GM18907 (cell line): ENCODE data around the gene ANKS6.

Source experiments
- ATAC-seq: cut with Tn5 transposase; IDR thresholded peaks from one replicate; pipeline ENCODE4 v1.9.1; 2021; ENCODE audit warnings: mild to moderate bottlenecking, moderate library complexity; ENCODE audit not compliant: unreplicated experiment

The ANKS6 gene

DNA sequence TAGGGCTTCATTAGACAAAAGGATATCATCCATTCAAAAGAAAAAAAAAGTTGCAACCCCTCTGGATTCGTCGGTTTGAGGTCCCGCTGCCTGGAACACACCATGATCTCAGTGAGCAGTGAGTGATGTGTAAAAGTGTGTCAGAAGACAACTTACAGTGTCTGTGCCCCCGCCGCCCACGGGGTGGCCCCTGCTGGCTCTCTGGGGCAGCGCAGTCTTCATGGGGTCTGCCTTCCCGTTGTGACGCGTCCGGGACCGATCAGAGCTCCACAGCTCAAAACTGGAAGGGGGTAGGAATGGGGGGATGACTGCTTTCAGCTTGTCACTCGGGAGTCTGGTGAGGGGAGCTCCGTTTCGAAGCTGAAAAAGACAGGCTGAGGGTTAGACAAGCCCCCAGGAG is 22.6 kb downstream of the ANKS6 start:
- no peak for ATAC-seq

DNA sequence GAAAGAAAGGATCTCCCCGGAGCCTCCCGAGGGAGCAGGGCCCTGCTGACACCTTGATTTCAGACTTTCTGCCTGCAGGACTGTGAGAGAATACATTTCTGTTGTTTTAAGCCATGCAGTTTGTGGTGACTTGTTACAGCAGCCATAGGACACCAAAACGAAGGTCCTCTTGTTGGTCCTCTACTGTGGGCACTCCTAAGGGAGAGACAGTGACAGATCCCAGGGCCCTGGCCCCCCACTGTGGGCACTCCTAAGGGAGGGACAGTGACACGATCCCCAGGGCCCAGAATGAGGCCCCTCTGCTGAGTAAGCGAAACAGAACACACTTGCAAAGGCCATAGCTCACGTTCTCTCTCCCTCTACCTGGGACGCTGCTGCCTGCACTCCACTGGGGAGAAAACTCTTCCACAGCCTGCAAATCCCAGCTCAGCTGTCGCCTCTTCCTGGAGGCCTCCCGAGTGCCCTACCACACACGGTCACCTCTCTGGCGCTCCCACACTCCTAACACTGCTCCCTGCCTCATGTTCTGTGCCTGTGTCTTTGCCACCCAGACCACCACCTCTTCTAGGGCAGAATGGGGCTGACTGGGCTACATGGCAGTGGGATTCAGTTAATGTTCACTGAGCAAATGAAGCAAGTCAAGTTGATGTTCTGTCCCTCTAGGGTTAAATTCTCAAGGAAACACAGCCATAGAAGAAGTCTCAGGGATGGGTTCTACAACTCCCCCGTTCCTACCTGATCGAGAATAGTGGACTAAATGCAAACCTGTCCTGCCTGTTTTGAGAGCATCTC is 23.8 kb downstream of the ANKS6 start:
- ATAC-seq: no peak

- no peak for ATAC-seq
These were observed 25.0 kb downstream of the ANKS6 start for GRCh38 chr9:98771209-98771874.

GRCh38 chr9:98770717-98771116 is 25.6 kb downstream of the ANKS6 start:
- ATAC-seq: no peak

GRCh38 chr9:98768344-98768743 is 28.0 kb downstream of the ANKS6 start:
- ATAC-seq: no peak

- no peak for ATAC-seq
These were observed 28.4 kb downstream of the ANKS6 start for GRCh38 chr9:98767915-98768314.

GRCh38 chr9:98767196-98767595 is 29.2 kb downstream of the ANKS6 start:
- no peak for ATAC-seq

DNA sequence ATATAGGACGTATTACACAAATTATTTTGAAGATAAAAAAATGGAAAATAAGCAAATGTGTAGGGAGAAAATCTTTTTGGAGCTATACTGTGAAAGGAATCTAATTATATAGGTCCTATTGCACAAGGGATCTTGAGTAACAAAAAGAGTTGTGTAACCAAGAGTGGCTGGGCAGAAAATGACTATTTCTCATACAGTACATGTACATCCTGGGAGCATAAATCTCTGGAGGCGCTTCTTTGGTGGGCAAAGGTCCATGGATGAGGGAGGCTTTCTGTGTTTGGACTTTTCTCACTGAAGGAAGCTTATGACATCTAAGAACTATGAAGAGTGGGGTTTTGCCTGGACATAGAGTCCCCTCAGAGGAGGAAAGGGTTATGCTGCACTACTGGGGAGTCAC is 29.8 kb downstream of the ANKS6 start:
- no peak for ATAC-seq

GRCh38 chr9:98765256-98765655 is 31.1 kb downstream of the ANKS6 start:
- no peak for ATAC-seq

- ATAC-seq: no peak
These were observed 32.2 kb downstream of the ANKS6 start for GRCh38 chr9:98763986-98764745.

- ATAC-seq: no peak
These were observed 36.1 kb downstream of the ANKS6 start for GRCh38 chr9:98760231-98760630.

- no peak for ATAC-seq
These were observed 41.2 kb downstream of the ANKS6 start for GRCh38 chr9:98755006-98755618.

GRCh38 chr9:98751210-98751609 is 45.1 kb downstream of the ANKS6 start:
- ATAC-seq: no peak

GRCh38 chr9:98750364-98751060 is 45.8 kb downstream of the ANKS6 start:
- ATAC-seq: no peak

GRCh38 chr9:98747476-98747875 is 48.9 kb downstream of the ANKS6 start:
- ATAC-seq: no peak

DNA sequence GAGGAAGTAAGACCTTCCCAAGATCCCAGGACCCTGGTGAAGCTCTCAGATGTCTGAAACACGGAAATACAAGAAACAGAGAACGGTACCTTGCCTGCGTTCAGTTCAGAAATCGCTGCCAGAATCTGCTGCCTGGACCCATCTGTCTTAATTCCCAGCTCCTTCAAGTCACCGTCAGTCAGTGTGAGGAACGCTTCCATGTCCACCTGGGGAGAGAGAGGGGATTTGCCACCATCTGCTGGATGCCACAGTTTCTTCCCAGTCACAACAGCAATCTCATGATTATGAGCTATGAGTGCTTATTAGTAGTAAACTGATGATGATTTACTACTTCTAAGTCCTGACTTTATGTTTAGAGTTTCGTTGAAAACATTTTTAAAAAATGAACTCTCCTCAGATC is 50.9 kb downstream of the ANKS6 start:
- no peak for ATAC-seq

DNA sequence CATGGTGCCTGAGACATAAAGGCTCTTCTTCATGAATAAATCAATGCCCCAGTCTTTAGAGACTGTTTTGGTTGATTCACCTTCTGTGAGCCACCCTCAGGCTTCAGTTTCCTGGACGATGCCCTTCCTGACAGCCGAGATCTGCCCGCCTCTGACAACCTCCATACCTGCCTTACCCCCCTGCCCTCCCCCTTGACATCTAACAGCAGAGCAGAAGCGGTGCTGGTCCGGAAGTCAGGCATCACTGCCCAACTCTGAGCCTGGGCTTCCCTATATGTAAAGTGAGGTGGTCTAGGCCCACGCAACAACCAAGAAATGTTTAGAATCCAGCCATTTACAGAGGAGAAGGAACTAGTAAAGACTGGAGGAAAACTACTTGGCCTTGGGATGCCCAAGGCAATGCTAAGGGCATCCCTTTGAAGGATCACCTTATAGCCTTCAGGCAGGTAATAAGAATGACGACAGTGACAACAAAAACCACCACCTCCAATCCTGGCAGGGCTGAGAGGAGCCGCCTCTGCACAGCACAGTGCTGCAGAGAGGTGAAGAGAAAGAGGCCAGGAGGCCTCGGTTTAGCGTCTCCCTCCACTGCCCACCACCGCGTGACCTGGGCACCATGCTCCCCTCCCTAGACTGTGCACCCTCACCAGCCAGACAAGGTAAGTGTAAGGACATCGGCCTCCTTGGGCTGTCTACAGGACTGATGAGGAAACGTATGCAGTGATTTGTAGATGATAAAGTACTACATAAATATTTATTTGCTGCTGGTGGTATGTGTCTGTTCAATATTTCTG is 52.3 kb downstream of the ANKS6 start:
- ATAC-seq: no peak

DNA sequence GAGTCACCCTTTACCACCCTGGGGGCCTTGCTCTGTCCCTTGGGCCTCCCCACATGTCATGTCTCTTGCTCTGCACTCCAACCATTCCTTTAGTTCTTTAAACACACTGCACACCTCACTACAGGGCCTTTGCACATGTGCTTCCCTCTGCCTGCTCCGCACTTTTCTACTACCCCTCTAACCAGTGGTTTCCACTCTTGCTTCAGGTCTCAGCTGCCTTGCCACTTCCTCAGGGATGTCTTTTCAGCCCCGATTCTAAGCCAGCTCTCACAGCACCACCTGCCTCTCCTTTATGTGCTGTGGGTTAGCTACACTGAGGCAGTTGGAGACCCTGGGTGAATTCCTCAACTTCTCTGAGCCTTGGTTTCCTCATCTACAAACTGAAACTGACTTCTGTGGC is 53.0 kb downstream of the ANKS6 start:
- ATAC-seq: no peak

DNA sequence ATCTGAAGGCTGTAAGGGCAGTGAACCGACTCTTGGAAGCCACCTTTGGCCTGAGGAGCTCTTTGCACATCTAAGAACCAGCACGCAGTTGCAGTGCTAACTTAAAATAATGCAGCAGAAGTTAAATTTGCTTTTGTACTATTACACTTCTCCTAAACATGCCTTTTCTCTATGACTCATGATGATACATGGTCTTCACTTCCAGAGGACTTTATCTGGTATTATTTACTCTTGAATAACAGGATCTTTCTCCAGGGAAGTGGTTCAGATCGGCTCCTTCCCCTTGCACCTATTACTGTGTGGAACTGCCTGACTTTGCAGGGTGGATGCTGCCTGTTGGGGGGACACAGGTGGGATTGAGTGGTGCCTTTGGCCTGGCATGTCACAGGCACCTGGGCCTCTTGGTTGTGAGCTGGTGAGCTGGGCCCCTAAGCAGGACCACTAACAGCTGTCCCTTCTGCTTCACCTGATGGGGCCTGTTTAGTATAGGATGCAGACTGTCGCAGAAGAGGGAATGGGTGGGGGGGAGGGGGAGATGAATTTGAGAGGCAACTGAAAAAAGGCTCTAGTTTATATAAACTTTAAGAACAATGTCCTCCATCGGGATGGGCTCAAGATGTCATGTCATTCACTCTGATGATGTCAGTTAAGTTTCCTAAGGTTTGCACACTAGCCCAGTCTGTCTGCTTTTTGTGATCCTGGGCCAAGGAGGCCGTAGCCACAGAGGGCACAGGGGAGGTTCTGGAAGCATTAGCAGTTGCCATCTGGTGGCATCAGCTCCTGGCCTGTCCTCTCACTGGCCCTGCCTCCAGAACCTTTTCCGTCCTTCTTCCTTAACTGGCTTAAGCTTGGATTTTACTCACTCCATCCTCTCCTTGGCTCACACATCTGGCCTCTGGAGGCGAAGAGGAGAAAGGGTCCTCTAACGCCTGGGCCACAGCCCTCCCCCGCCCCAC is 53.8 kb downstream of the ANKS6 start:
- ATAC-seq: no peak
